GM12878 (cell line): ENCODE results near the gene STPG1. TPM values are rescaled to one million over a fixed set of nuclear protein-coding genes. Genes with fewer than 3 reads are reported as not detected.

Experiments used
- ATAC-seq: fragments of 200-7000 bp; cut with Tn5 transposase; 3 replicates; pipeline ENCODE4 v1.9.1; 2020; ENCODE audit warnings: mild to moderate bottlenecking, moderate library complexity
- BruUV-seq: library from RNA; stranded (reverse); fragments of 400-500 nt; replicated peaks from 2 replicates; lab custom pipeline; 2021; lab: Mats Ljungman, UMichigan
- CTCF ChIA-PET: fragments of 300-600 bp; sonication (Branson Sonifier 250); formaldehyde crosslinking; extraction: SDS; loops from one replicate; lab custom pipeline; 2021; ENCODE audit warnings: inconsistent platforms; lab: Yijun Ruan, JAX
- POLR2A ChIA-PET: fragments of 350-600 bp; formaldehyde crosslinking; extraction: SDS; loops from one replicate; lab custom pipeline; 2021; ENCODE audit warnings: inconsistent platforms; lab: Charles Lee
- RAD21 ChIA-PET: fragments of 300-600 bp; sonication (Branson Sonifier 250); formaldehyde crosslinking; loops from one replicate; lab custom pipeline; 2023; ENCODE audit warnings: antibody characterized with exemption; ENCODE audit not compliant: unreplicated experiment; lab: Charles Lee
- SMC1A ChIA-PET: fragments of 300-600 bp; sonication (Branson Sonifier 250); formaldehyde crosslinking; loops from one replicate; lab custom pipeline; 2023; ENCODE audit not compliant: unreplicated experiment, uncharacterized antibody; lab: Charles Lee
- DNase-seq: peaks from one replicate; pipeline ENCODE4 v3.0.0-alpha.2; 2011; ENCODE audit warnings: low read depth, low spot score
- FAIRE-seq: peaks from 3 replicates; lab custom pipeline; 2011; peaks lifted over from hg19 to GRCh38; lab: Jason Lieb, UNC
- H2AFZ ChIP-seq: 2 replicates; pipeline ENCODE4 v1.6.0; 2011; ENCODE audit warnings: low read depth, low read length, control low read depth; ENCODE audit not compliant: control insufficient read depth
- H3K27ac ChIP-seq: 2 replicates; pipeline ENCODE4 v1.5.1; 2011; ENCODE audit warnings: control low read depth; ENCODE audit not compliant: control insufficient read depth, insufficient read depth
- H3K27me3 ChIP-seq, 2 experiments: replicated peaks in 1 of 2; 2 replicates each; pipeline versions ENCODE4 v1.6.0 to v1.6.1; 2011; ENCODE audit warnings: low read length in 1 of 2; ENCODE audit not compliant: control insufficient read depth in 2 of 2, insufficient read depth in 2 of 2
- H3K36me3 ChIP-seq, 2 experiments: 2 replicates each; pipeline ENCODE4 v1.5.1; 2011; ENCODE audit warnings: low read length in 1 of 2; ENCODE audit not compliant: control insufficient read depth in 2 of 2, insufficient read depth in 2 of 2
- H3K4me1 ChIP-seq: 2 replicates; pipeline ENCODE4 v1.6.1; 2011; ENCODE audit warnings: mild to moderate bottlenecking, low read length, moderate library complexity, mixed read lengths; ENCODE audit not compliant: control insufficient read depth, insufficient read depth
- H3K4me2 ChIP-seq: 2 replicates; pipeline ENCODE4 v1.6.0; 2011; ENCODE audit warnings: control low read depth; ENCODE audit not compliant: control insufficient read depth, insufficient read depth
- H3K4me3 ChIP-seq: fragments of 200-600 bp; sonication (generic); 2 replicates; pipeline ENCODE4 v1.5.1; 2016
- H3K79me2 ChIP-seq: 2 replicates; pipeline ENCODE4 v1.6.0; 2011; ENCODE audit warnings: low read length; ENCODE audit not compliant: control insufficient read depth, insufficient read depth
- H3K9ac ChIP-seq: 2 replicates; pipeline ENCODE4 v1.8.0; 2011; ENCODE audit warnings: low read length, control low read depth, mixed read lengths; ENCODE audit not compliant: control insufficient read depth, insufficient read depth
- H3K9me3 ChIP-seq: replicated peaks from 3 replicates; pipeline ENCODE4 v1.5.1; 2011; ENCODE audit warnings: mild to moderate bottlenecking, low read length; ENCODE audit not compliant: control insufficient read depth, insufficient read depth
- H4K20me1 ChIP-seq: 2 replicates; pipeline ENCODE4 v1.6.0; 2011; ENCODE audit not compliant: control insufficient read depth, insufficient read depth
- ATF2 ChIP-seq: IDR thresholded peaks from 2 replicates; pipeline ENCODE4 v1.6.1; 2012; ENCODE audit warnings: low read length, inconsistent platforms
- BCLAF1 ChIP-seq: fragments of 450-650 bp; IDR thresholded peaks from 2 replicates; pipeline ENCODE4 v1.6.1; 2017; ENCODE audit warnings: antibody characterized with exemption, mild to moderate bottlenecking, moderate library complexity
- DPF2 ChIP-seq: fragments of 450-650 bp; IDR thresholded peaks from 2 replicates; pipeline ENCODE4 v1.6.1; 2017; ENCODE audit warnings: mild to moderate bottlenecking
- FOS ChIP-seq: IDR thresholded peaks from 3 replicates; pipeline ENCODE4 v1.6.1; 2011; ENCODE audit warnings: borderline replicate concordance; ENCODE audit not compliant: insufficient read length; ENCODE audit errors: extremely low read depth
- IKZF1 ChIP-seq: fragments of 450-650 bp; conservative IDR thresholded peaks from 2 replicates; pipeline ENCODE4 v1.6.1; 2017; ENCODE audit warnings: antibody characterized with exemption, mild to moderate bottlenecking
- MXI1 ChIP-seq: fragments of 150-350 bp; IDR thresholded peaks from 2 replicates; pipeline ENCODE4 v1.6.1; 2011; ENCODE audit warnings: low read depth, mild to moderate bottlenecking, inconsistent platforms, low read length, improper control_type of control experiment
- MYB ChIP-seq: fragments of 150-350 bp; IDR thresholded peaks from 2 replicates; pipeline ENCODE4 v1.6.1; 2014; ENCODE audit warnings: mild to moderate bottlenecking, low read depth, low read length, borderline replicate concordance
- NFIC ChIP-seq: IDR thresholded peaks from 2 replicates; pipeline ENCODE4 v1.6.1; 2012; ENCODE audit warnings: low read depth, mild to moderate bottlenecking, inconsistent platforms, low read length, moderate library complexity
- NKRF ChIP-seq: fragments of 450-650 bp; conservative IDR thresholded peaks from 2 replicates; pipeline ENCODE4 v1.6.1; 2017; ENCODE audit warnings: mild to moderate bottlenecking, moderate library complexity
- PKNOX1 ChIP-seq: fragments of 450-650 bp; IDR thresholded peaks from 2 replicates; pipeline ENCODE4 v1.6.1; 2016; ENCODE audit warnings: mild to moderate bottlenecking
- POLR2A ChIP-seq: IDR thresholded peaks from 2 replicates; pipeline ENCODE4 v1.6.1; 2011; ENCODE audit warnings: low read depth, mild to moderate bottlenecking, low read length
- RAD21 ChIP-seq: IDR thresholded peaks from 2 replicates; pipeline ENCODE4 v1.6.1; 2011; ENCODE audit warnings: mild to moderate bottlenecking, low read depth, low read length, moderate library complexity; ENCODE audit not compliant: insufficient read depth
- RB1 ChIP-seq: fragments of 450-650 bp; formaldehyde crosslinking; IDR thresholded peaks from 2 replicates; pipeline ENCODE4 v1.6.1; 2017; ENCODE audit warnings: mild to moderate bottlenecking, borderline replicate concordance
- SMAD1 ChIP-seq: fragments of 450-650 bp; IDR thresholded peaks from 2 replicates; pipeline ENCODE4 v1.6.1; 2018; ENCODE audit warnings: mild to moderate bottlenecking, low read depth; ENCODE audit not compliant: partially characterized antibody
- SUZ12 ChIP-seq: fragments of 200-600 bp; sonication (generic); IDR thresholded peaks from one replicate; pipeline ENCODE4 v1.6.1; 2018; ENCODE audit warnings: antibody characterized with exemption, mild to moderate bottlenecking; ENCODE audit not compliant: unreplicated experiment
- ZNF622 ChIP-seq: fragments of 450-650 bp; IDR thresholded peaks from 2 replicates; pipeline ENCODE4 v1.6.1; 2017; ENCODE audit warnings: mild to moderate bottlenecking, inconsistent platforms
- whole genome bisulfite sequencing: methylation state at CpG from one replicate; pipeline ENCODE4 v1.1.6; 2016; ENCODE audit warnings: low lambda C conversion rate; ENCODE audit not compliant: insufficient replicate concordance, insufficient coverage; ENCODE audit errors: missing lambda C conversion rate; 5-methylcytosine and 5-hydroxymethylcytosine counted together
- in situ Hi-C: fragments of 300-500 bp; cut with MboI; formaldehyde crosslinking; loops from 9 replicates; pipeline ENCODE4 v1.14.3; 2018; ENCODE audit warnings: mixed read lengths
- intact Hi-C: fragments of 100-400 bp; cut with micrococcal nuclease; formaldehyde crosslinking; loops from one replicate; pipeline ENCODE4 v1.14.2; 2022; ENCODE audit not compliant: unreplicated experiment
- polyA plus RNA-seq, 11 experiments: library from polyadenylated mRNA; depleted of rRNA in 4 of 11; unstranded in 6 of 11; stranded (reverse) in 5 of 11; fragments of >200 nt; fragmentation: Nextera tagmentation in 4 of 11; fragmentation: Illumina TruSeq in 1 of 11; extraction: Ambion mirVana in 4 of 11; extraction: Trizol in 1 of 11; gene quantifications; 1 replicate in 1 of 11; 2 replicates in 10 of 11; pipeline versions ENCODE4 v1.2.1 to v1.2.3, GENCODE V29; 2011 to 2016; ENCODE audit warnings: inconsistent platforms in 2 of 11, missing spikeins in 2 of 11, low read depth in 1 of 11
- total RNA-seq, 4 experiments: library from RNA; depleted of rRNA in 3 of 4; stranded (reverse); fragments of >200 nt in 3 of 4; fragmentation: Illumina TruSeq in 1 of 4; extraction: Trizol in 1 of 4; gene quantifications; 2 replicates each; pipeline versions ENCODE4 v1.2.1 to v1.2.3, GENCODE V29; 2013 to 2021

The STPG1 gene
- total and polyA plus RNA-seq, 10 of the 15 experiments (the other 5 are each of a cell fraction or from before 2014, with no cell fraction given) = 0.22 to 2.6 (median 0.73) TPM

- H3K4me2 ChIP-seq = peak within 1 kb of the TSS; percentile 94
- H3K36me3 ChIP-seq = peaks cover 0 to 5% of the 10 kb centered on the region in 2 experiments; a peak in 2 of 4 replicates
- H3K79me2 ChIP-seq = no peaks in the 10 kb centered on the region
- H3K27ac ChIP-seq = 0 out of 2 replicates have a peak within 1 kb of the TSS, but pooled peaks have one; percentile 0
- intact Hi-C loops = loop anchor here (2.0 to 5.0 kb wide), 3 partner anchors 112 to 219 kb away; no protein-coding TSS in a partner anchor
- DNase-seq (peak; percentile 98), FAIRE-seq (peak; percentile 96), ATAC-seq (peak; percentile 99)
- ChIA-PET CTCF (interaction anchor here (0.6 to 5.8 kb wide), 42 partner anchors 8 to 1175 kb away, joined by 3 to 69 read pairs (median 4); no protein-coding TSS in a partner anchor), POLR2A (interaction anchor here (0.6 to 1.6 kb wide), 4 partner anchors 12 to 512 kb away, joined by 3 to 9 read pairs (median 4); no protein-coding TSS in a partner anchor), SMC1A (interaction anchor here (0.5 to 9.8 kb wide), 14 partner anchors 9 to 1606 kb away, joined by 3 to 63 read pairs (median 4); no protein-coding TSS in a partner anchor), RAD21 (interaction anchor here (0.7 to 2.8 kb wide), 24 partner anchors 9 to 449 kb away, joined by 3 to 28 read pairs (median 4); partner anchors contain the start of gene CLIC4)
- peak within 1 kb of the TSS; percentile 54 for H3K9ac ChIP-seq
- H3K27me3 ChIP-seq = no peaks in the 10 kb centered on the region
- no peaks in the 10 kb centered on the region for H3K9me3 ChIP-seq
- H4K20me1 ChIP-seq = no peaks in the 10 kb centered on the region
- peaks cover 9% of the 10 kb centered on the region for H3K4me1 ChIP-seq
- H2AFZ ChIP-seq = peak within 1 kb of the TSS; percentile 87
- 5% methylated on average over 28 of the region's 28 CpGs for WGBS
- in situ Hi-C loops = no loop called here
- H3K4me3 ChIP-seq = peak within 1 kb of the TSS; percentile 80
- no TSS peak for BruUV-seq
- TF ChIP-seq NFIC = no peak
- TF ChIP-seq PKNOX1 = peak; percentile 100
- peak; percentile 73 for TF ChIP-seq ZNF622
- TF ChIP-seq SMAD1 = no peak
- peak; percentile 84 for TF ChIP-seq FOS
- TF ChIP-seq NKRF = no peak
- no peak for TF ChIP-seq MYB
- no peak for TF ChIP-seq BCLAF1
- TF ChIP-seq RB1 = peak; percentile 76; the same call in 1 of the 2 replicates
- TF ChIP-seq POLR2A = peak; percentile 40; the same call in 1 of the 2 replicates
- TF ChIP-seq MXI1 = 0 out of 2 replicates have a peak, but pooled peaks have one; percentile 47
- TF ChIP-seq ATF2 = no peak
- peak; percentile 99 for TF ChIP-seq DPF2
- 0 out of 2 replicates have a peak, but pooled peaks have one; percentile 37 for TF ChIP-seq IKZF1
- peak; percentile 49 for TF ChIP-seq RAD21
- TF ChIP-seq SUZ12 = no peak
These were observed 1.8 kb upstream of the STPG1 start, which contains the start of gene NIPAL3 for GRCh38 chr1:24415334-24415909. NIPAL3 (plus strand) TSS chr1:24415802; CDS start chr1:24419548, 3,746 bp downstream.
